Esophagus squamous epithelium (tissue), 4 donors: Measurements from ENCODE around the gene RNF26.

Experiments used
- CTCF ChIP-seq, 6 experiments: fragments of 450-650 bp in 4 of 6; fragments of 200-600 bp in 2 of 6; sonication (generic) in 2 of 6; IDR thresholded peaks; one replicate each; pipeline ENCODE4 v1.5.1; 2016 to 2019; ENCODE audit warnings: antibody characterized with exemption in 6 of 6, mild to moderate bottlenecking in 4 of 6, moderate library complexity in 4 of 6
- POLR2A ChIP-seq, 4 donors: fragments of 450-650 bp; IDR thresholded peaks; one replicate each; pipeline ENCODE4 v1.6.1; 2017; ENCODE audit warnings: antibody characterized with exemption in 4 of 4, mild to moderate bottlenecking in 4 of 4, moderate library complexity in 3 of 4

GRCh38 chr11:119303227-119303718 lies 31.1 kb upstream of the RNF26 start:
- TF ChIP-seq CTCF (IDR thresholded peaks at IDR 0.05) (no peak), POLR2A (IDR thresholded peaks at IDR 0.05) (no peak)
